ENCODE results near the gene BOC. TPM values are rescaled to one million over a fixed set of nuclear protein-coding genes. Genes with fewer than 3 reads are reported as not detected.

BOC gene
- total and polyA plus RNA-seq, 10 of the 15 experiments (the other 5 are each of a cell fraction or from before 2014, with no cell fraction given), result 0.18 TPM; not detected in 9

- ChIA-PET POLR2A (no interaction called here), SMC1A (ENCODE audit: uncharacterized antibody, unreplicated experiment) (interaction anchor here (1.4 to 1.5 kb wide), 2 partner anchors 106 to 287 kb away, joined by 4 to 5 read pairs; no protein-coding TSS in a partner anchor), RAD21 (ENCODE audit: unreplicated experiment) (no interaction called here), CTCF (interaction anchor here (1.6 to 2.4 kb wide), 2 partner anchors 240 to 256 kb away, joined by 5 to 7 read pairs; no protein-coding TSS in a partner anchor)
- H3K9ac ChIP-seq (ENCODE audit: control insufficient read depth, insufficient read depth, low read length), result no peak overlapping the region
- ATAC-seq (no peak), FAIRE-seq (no peak), DNase-seq (ENCODE audit: low read depth, low spot score) (no peak)
- no TSS peak for BruUV-seq (replicated peaks)
- H3K4me2 ChIP-seq (ENCODE audit: control insufficient read depth, insufficient read depth), result no peak overlapping the region
- no peaks in the 10 kb centered on the region for H3K79me2 ChIP-seq (ENCODE audit: control insufficient read depth, insufficient read depth, low read length)
- H3K27ac ChIP-seq (ENCODE audit: control insufficient read depth, insufficient read depth), result no peak overlapping the region
- no peaks in the 10 kb centered on the region for H4K20me1 ChIP-seq (ENCODE audit: control insufficient read depth, insufficient read depth)
- no peaks in the 10 kb centered on the region for H3K27me3 ChIP-seq (replicated peaks in 1 of 2; ENCODE audit: control insufficient read depth in 2 of 2, insufficient read depth in 2 of 2, low read length in 1 of 2)
- H3K4me3 ChIP-seq, result no peak overlapping the region
- no peaks in the 10 kb centered on the region for H3K36me3 ChIP-seq (ENCODE audit: control insufficient read depth in 2 of 2, insufficient read depth in 2 of 2, low read length in 1 of 2)
- no peaks in the 10 kb centered on the region for H3K9me3 ChIP-seq (replicated peaks; ENCODE audit: control insufficient read depth, insufficient read depth, low read length)
- TF ChIP-seq CHD1 (IDR thresholded peaks at IDR 0.05; ENCODE audit: low read depth, low read length) (no peak), TAF1 (IDR thresholded peaks at IDR 0.05; ENCODE audit: borderline replicate concordance, low read depth, low read length) (no peak), SMAD1 (IDR thresholded peaks at IDR 0.05; ENCODE audit: low read depth, partially characterized antibody) (no peak), MLLT1 (IDR thresholded peaks at IDR 0.05) (no peak), RBBP5 (conservative IDR thresholded peaks at IDR 0.05) (no peak)
- WGBS (ENCODE audit: insufficient coverage, insufficient replicate concordance, low lambda C conversion rate, missing lambda C conversion rate), result 93% methylated on average over 6 of the region's 6 CpGs
- H2AFZ ChIP-seq (ENCODE audit: control insufficient read depth, low read depth, low read length), result no peak overlapping the region
- no peaks in the 10 kb centered on the region for H3K4me1 ChIP-seq (ENCODE audit: control insufficient read depth, insufficient read depth, low read length)
- in situ Hi-C loops (cut with MboI) (no loop called here), intact Hi-C loops (cut with micrococcal nuclease; ENCODE audit: unreplicated experiment) (no loop called here)
These were observed 80.2 kb downstream of the BOC start for GRCh38 chr3:113291572-113291971.

- Histone ChIP-seq H3K4me2 (ENCODE audit: control insufficient read depth, insufficient read depth) (no peak overlapping the region), H3K9ac (ENCODE audit: control insufficient read depth, insufficient read depth, low read length) (no peak overlapping the region), H3K27ac (ENCODE audit: control insufficient read depth, insufficient read depth) (no peak overlapping the region), H3K27me3 (replicated peaks in 1 of 2; ENCODE audit: control insufficient read depth in 2 of 2, insufficient read depth in 2 of 2, low read length in 1 of 2) (no peaks in the 10 kb centered on the region), H3K79me2 (ENCODE audit: control insufficient read depth, insufficient read depth, low read length) (no peaks in the 10 kb centered on the region), H3K4me3 (no peak overlapping the region), H2AFZ (ENCODE audit: control insufficient read depth, low read depth, low read length) (no peak overlapping the region), H4K20me1 (ENCODE audit: control insufficient read depth, insufficient read depth) (no peaks in the 10 kb centered on the region), H3K4me1 (ENCODE audit: control insufficient read depth, insufficient read depth, low read length) (no peaks in the 10 kb centered on the region), H3K36me3 (ENCODE audit: control insufficient read depth in 2 of 2, insufficient read depth in 2 of 2, low read length in 1 of 2) (no peaks in the 10 kb centered on the region), H3K9me3 (replicated peaks; ENCODE audit: control insufficient read depth, insufficient read depth, low read length) (no peaks in the 10 kb centered on the region)
- RAD21 ChIA-PET (ENCODE audit: unreplicated experiment), result no interaction called here
- BruUV-seq (replicated peaks), result no TSS peak
- SMC1A ChIA-PET (ENCODE audit: uncharacterized antibody, unreplicated experiment), result interaction anchor here (0.9 to 2.1 kb wide), 5 partner anchors 45 to 558 kb away, joined by 3 to 6 read pairs (median 4); no protein-coding TSS in a partner anchor
- POLR2A ChIA-PET, result no interaction called here
- 45% methylated on average over 2 of the region's 2 CpGs for WGBS (ENCODE audit: insufficient coverage, insufficient replicate concordance, low lambda C conversion rate, missing lambda C conversion rate)
- in situ Hi-C loops (cut with MboI), result no loop called here
- DNase-seq (ENCODE audit: low read depth, low spot score) (no peak), ATAC-seq (no peak), FAIRE-seq (no peak)
- CTCF ChIA-PET, result interaction anchor here (0.9 to 1.6 kb wide), 3 partner anchors 156 to 258 kb away, joined by 3 to 5 read pairs (median 5); no protein-coding TSS in a partner anchor
- intact Hi-C loops (cut with micrococcal nuclease; ENCODE audit: unreplicated experiment), result no loop called here
- TF ChIP-seq ZZZ3 (IDR thresholded peaks at IDR 0.05; ENCODE audit: control insufficient read depth, insufficient read length, low read depth) (no peak), HDAC2 (IDR thresholded peaks at IDR 0.05) (no peak), BCL3 (IDR thresholded peaks at IDR 0.05; ENCODE audit: borderline replicate concordance, insufficient read depth, low read depth, low read length, poor library complexity, severe bottlenecking) (no peak), ZBTB33 (IDR thresholded peaks at IDR 0.05) (no peak), NR2F1 (conservative IDR thresholded peaks at IDR 0.05) (no peak), POLR2AphosphoS2 (IDR thresholded peaks at IDR 0.05; ENCODE audit: low read depth, low read length) (no peak), SMAD1 (IDR thresholded peaks at IDR 0.05; ENCODE audit: low read depth, partially characterized antibody) (no peak), SPI1 (IDR thresholded peaks at IDR 0.05; ENCODE audit: borderline replicate concordance, insufficient read depth, low read depth, low read length) (no peak), STAT1 (conservative IDR thresholded peaks at IDR 0.05) (no peak), MTA2 (IDR thresholded peaks at IDR 0.05; ENCODE audit: low read depth) (no peak)
These were observed 81.6 kb downstream of the BOC start for GRCh38 chr3:113292933-113293332.

Data from GM12878 (cell line).